Mononuclear cell (primary cell): ENCODE measurements around the gene SEPTIN6. TPM values are rescaled to one million over a fixed set of nuclear protein-coding genes. Genes with fewer than 3 reads are reported as not detected.

ENCODE experiments used
- H3K27me3 ChIP-seq: 2 replicates; pipeline ENCODE4 v1.6.0; 2011; ENCODE audit warnings: low read length, control low read depth; ENCODE audit not compliant: insufficient read depth
- H3K4me1 ChIP-seq: 2 replicates; pipeline ENCODE4 v1.5.1; 2011; ENCODE audit warnings: mild to moderate bottlenecking, low read length, control low read depth; ENCODE audit not compliant: insufficient read depth
- H3K4me3 ChIP-seq: 2 replicates; pipeline ENCODE4 v1.5.1; 2011; ENCODE audit warnings: mild to moderate bottlenecking, low read length, moderate library complexity
- H3K9me3 ChIP-seq: 2 replicates; pipeline ENCODE4 v1.5.1; 2011; ENCODE audit warnings: low read depth, mild to moderate bottlenecking, control low read depth, low read length
- total RNA-seq: library from RNA; depleted of rRNA; stranded (reverse); fragments of >200 nt; gene quantifications from one replicate; pipeline ENCODE4 v1.2.3, GENCODE V29; 2012

SEPTIN6 gene
- 141 TPM for total RNA-seq

- Histone ChIP-seq H3K4me1 (peaks cover 35% of the 10 kb centered on the region), H3K27me3 (no peaks in the 10 kb centered on the region), H3K9me3 (no peaks in the 10 kb centered on the region), H3K4me3 (peak within 1 kb of the TSS; percentile 58)
These were observed at the start of gene SEPTIN6 for GRCh38 chrX:119693040-119693995. TSS of gene SEPTIN6 (minus strand) at chrX:119693168. CDS start at chrX:119693105, 63 bp downstream.

- H3K4me3 ChIP-seq, result no peak overlapping the region
- H3K9me3 ChIP-seq, result no peaks in the 10 kb centered on the region
- no peaks in the 10 kb centered on the region for H3K27me3 ChIP-seq
- H3K4me1 ChIP-seq, result peaks cover 5% of the 10 kb centered on the region
These were observed 45.8 kb upstream of the SEPTIN6 start for GRCh38 chrX:119738742-119739141.

GRCh38 chrX:119736206-119736764 is 43.3 kb upstream of the SEPTIN6 start:
- peaks cover 5% of the 10 kb centered on the region for H3K4me1 ChIP-seq
- no peak overlapping the region for H3K4me3 ChIP-seq
- no peaks in the 10 kb centered on the region for H3K9me3 ChIP-seq
- no peaks in the 10 kb centered on the region for H3K27me3 ChIP-seq

- Histone ChIP-seq H3K27me3 (no peaks in the 10 kb centered on the region), H3K4me1 (peaks cover 5% of the 10 kb centered on the region), H3K9me3 (no peaks in the 10 kb centered on the region)
These were observed 42.5 kb upstream of the SEPTIN6 start for GRCh38 chrX:119735467-119735866.

GRCh38 chrX:119734897-119735339 is 42.0 kb upstream of the SEPTIN6 start:
- Histone ChIP-seq H3K27me3 (no peaks in the 10 kb centered on the region), H3K9me3 (no peaks in the 10 kb centered on the region), H3K4me3 (no peak overlapping the region), H3K4me1 (peaks cover 5% of the 10 kb centered on the region)

More at GRCh38 chrX:119735467-119735866, 42.5 kb upstream of the SEPTIN6 start:
- H3K4me3 ChIP-seq, result no peak overlapping the region

GRCh38 chrX:119729408-119730201 is 36.6 kb upstream of the SEPTIN6 start:
- Histone ChIP-seq H3K4me1 (peaks cover 7% of the 10 kb centered on the region), H3K9me3 (no peaks in the 10 kb centered on the region), H3K4me3 (no peak overlapping the region), H3K27me3 (no peaks in the 10 kb centered on the region)

- H3K9me3 ChIP-seq, result no peaks in the 10 kb centered on the region
- H3K4me3 ChIP-seq, result no peak overlapping the region
- peaks cover 4% of the 10 kb centered on the region for H3K4me1 ChIP-seq
These were observed 35.5 kb upstream of the SEPTIN6 start for GRCh38 chrX:119728487-119728886.

GRCh38 chrX:119726900-119727555 is 34.1 kb upstream of the SEPTIN6 start:
- no peaks in the 10 kb centered on the region for H3K27me3 ChIP-seq
- H3K4me1 ChIP-seq, result peaks cover 4% of the 10 kb centered on the region
- H3K9me3 ChIP-seq, result no peaks in the 10 kb centered on the region
- H3K4me3 ChIP-seq, result no peak overlapping the region

More at GRCh38 chrX:119728487-119728886, 35.5 kb upstream of the SEPTIN6 start:
- no peaks in the 10 kb centered on the region for H3K27me3 ChIP-seq

GRCh38 chrX:119721926-119722325 is 29.0 kb upstream of the SEPTIN6 start:
- Histone ChIP-seq H3K9me3 (no peaks in the 10 kb centered on the region), H3K4me1 (no peaks in the 10 kb centered on the region), H3K27me3 (no peaks in the 10 kb centered on the region), H3K4me3 (no peak overlapping the region)

GRCh38 chrX:119721487-119721886 is 28.5 kb upstream of the SEPTIN6 start:
- no peaks in the 10 kb centered on the region for H3K9me3 ChIP-seq
- no peaks in the 10 kb centered on the region for H3K4me1 ChIP-seq
- H3K4me3 ChIP-seq, result no peak overlapping the region
- H3K27me3 ChIP-seq, result no peaks in the 10 kb centered on the region

- H3K4me1 ChIP-seq, result no peaks in the 10 kb centered on the region
- H3K27me3 ChIP-seq, result no peaks in the 10 kb centered on the region
- H3K4me3 ChIP-seq, result no peak overlapping the region
These were observed 16.7 kb upstream of the SEPTIN6 start for GRCh38 chrX:119709630-119710029.

GRCh38 chrX:119708936-119709335 is 16.0 kb upstream of the SEPTIN6 start:
- no peaks in the 10 kb centered on the region for H3K27me3 ChIP-seq
- no peaks in the 10 kb centered on the region for H3K9me3 ChIP-seq
- no peaks in the 10 kb centered on the region for H3K4me1 ChIP-seq
- H3K4me3 ChIP-seq, result no peak overlapping the region

More at GRCh38 chrX:119709630-119710029, 16.7 kb upstream of the SEPTIN6 start:
- no peaks in the 10 kb centered on the region for H3K9me3 ChIP-seq

- Histone ChIP-seq H3K9me3 (no peaks in the 10 kb centered on the region), H3K4me3 (no peak overlapping the region), H3K4me1 (no peaks in the 10 kb centered on the region), H3K27me3 (no peaks in the 10 kb centered on the region)
These were observed 13.6 kb upstream of the SEPTIN6 start for GRCh38 chrX:119706616-119707015.

GRCh38 chrX:119698845-119699244 is 5.9 kb upstream of the SEPTIN6 start:
- Histone ChIP-seq H3K27me3 (no peaks in the 10 kb centered on the region), H3K4me3 (no peak overlapping the region), H3K4me1 (peaks cover 4% of the 10 kb centered on the region), H3K9me3 (no peaks in the 10 kb centered on the region)
